GM18511 (cell line): ENCODE data around the gene AMMECR1.

Experiments used
- ATAC-seq: cut with Tn5 transposase; IDR thresholded peaks from one replicate; pipeline ENCODE4 v1.9.1; 2021; ENCODE audit warnings: mild to moderate bottlenecking, moderate library complexity; ENCODE audit not compliant: unreplicated experiment

AMMECR1 gene

GRCh38 chrX:110213183-110213582 is 104.7 kb downstream of the AMMECR1 start:
- ATAC-seq: no peak

GRCh38 chrX:110212299-110212698 is 105.6 kb downstream of the AMMECR1 start:
- ATAC-seq: no peak

GRCh38 chrX:110211340-110211739 is 106.5 kb downstream of the AMMECR1 start:
- ATAC-seq: no peak

GRCh38 chrX:110210417-110211139 is 107.3 kb downstream of the AMMECR1 start:
- no peak for ATAC-seq

- no peak for ATAC-seq
These were observed 109.8 kb downstream of the AMMECR1 start for GRCh38 chrX:110208092-110208491.

GRCh38 chrX:110204986-110205385 is 112.9 kb downstream of the AMMECR1 start:
- ATAC-seq: no peak

- ATAC-seq: no peak
These were observed 116.1 kb downstream of the AMMECR1 start for GRCh38 chrX:110201799-110202198.

- ATAC-seq: no peak
These were observed 122.9 kb downstream of the AMMECR1 start for GRCh38 chrX:110194977-110195376.

- ATAC-seq: no peak
These were observed 125.4 kb downstream of the AMMECR1 start for GRCh38 chrX:110192516-110192915.

GRCh38 chrX:110188701-110189558 is 129.0 kb downstream of the AMMECR1 start:
- peak; percentile 54 for ATAC-seq

- ATAC-seq: no peak
These were observed 134.6 kb downstream of the AMMECR1 start for GRCh38 chrX:110183314-110183713.

- ATAC-seq: no peak
These were observed 135.0 kb downstream of the AMMECR1 start for GRCh38 chrX:110182865-110183264.

- no peak for ATAC-seq
These were observed 135.5 kb downstream of the AMMECR1 start for GRCh38 chrX:110182362-110182761.

- no peak for ATAC-seq
These were observed 136.3 kb downstream of the AMMECR1 start for GRCh38 chrX:110181459-110182137.

- ATAC-seq: peak; percentile 75
These were observed 137.0 kb downstream of the AMMECR1 start for GRCh38 chrX:110180928-110181310.

- peak; percentile 34 for ATAC-seq
These were observed 137.5 kb downstream of the AMMECR1 start for GRCh38 chrX:110180176-110180927.

GRCh38 chrX:110178179-110178865 is 139.6 kb downstream of the AMMECR1 start:
- no peak for ATAC-seq

- ATAC-seq: no peak
These were observed 142.2 kb downstream of the AMMECR1 start for GRCh38 chrX:110175696-110176095.

- ATAC-seq: no peak
These were observed 142.7 kb downstream of the AMMECR1 start for GRCh38 chrX:110175146-110175545.
